SK-N-SH treated with all-trans-retinoic acid at 6 μM for 48 hours (cell line): Measurements from ENCODE around the gene MYL2.

Experiments used
- BACH2 ChIP-seq: fragments of 250-450 bp; sonication (Bioruptor Pico); IDR thresholded peaks from 2 replicates; pipeline ENCODE4 v1.9.0; 2021; ENCODE audit warnings: mild to moderate bottlenecking, borderline replicate concordance
- CSRNP3 ChIP-seq: fragments of 250-450 bp; sonication (Bioruptor Pico); IDR thresholded peaks from 2 replicates; pipeline ENCODE4 v1.5.1; 2021; ENCODE audit warnings: mild to moderate bottlenecking, moderate library complexity
- ESRRG ChIP-seq: fragments of 250-450 bp; sonication (Bioruptor Pico); IDR thresholded peaks from 2 replicates; pipeline ENCODE4 v1.6.1; 2021; ENCODE audit warnings: mild to moderate bottlenecking
- GLIS3 ChIP-seq: fragments of 250-450 bp; sonication (Bioruptor Pico); IDR thresholded peaks from 2 replicates; pipeline ENCODE4 v1.5.0; 2020; ENCODE audit warnings: mild to moderate bottlenecking, moderate library complexity
- OSR1 ChIP-seq: fragments of 250-450 bp; sonication (Bioruptor Pico); IDR thresholded peaks from 2 replicates; pipeline ENCODE4 v1.8.0; 2022; ENCODE audit warnings: moderate library complexity, mild to moderate bottlenecking, inconsistent platforms
- PATZ1 ChIP-seq: fragments of 250-450 bp; sonication (Bioruptor Pico); IDR thresholded peaks from 2 replicates; pipeline ENCODE4 v1.8.0; 2020; ENCODE audit warnings: mild to moderate bottlenecking, moderate library complexity, borderline replicate concordance
- RARB ChIP-seq: fragments of 250-450 bp; sonication (Bioruptor Pico); IDR thresholded peaks from 2 replicates; pipeline ENCODE4 v1.8.0; 2021; ENCODE audit warnings: mild to moderate bottlenecking, moderate library complexity
- TCF4 ChIP-seq: fragments of 250-450 bp; sonication (Bioruptor Pico); IDR thresholded peaks from 2 replicates; pipeline ENCODE4 v1.8.0; 2021; ENCODE audit warnings: mild to moderate bottlenecking, moderate library complexity, borderline replicate concordance
- TOX ChIP-seq: fragments of 250-450 bp; sonication (Bioruptor Pico); IDR thresholded peaks from 2 replicates; pipeline ENCODE4 v1.8.0; 2021; ENCODE audit warnings: mild to moderate bottlenecking, moderate library complexity, borderline replicate concordance
- TSHZ2 ChIP-seq: fragments of 250-450 bp; sonication (Bioruptor Pico); IDR thresholded peaks from 2 replicates; pipeline ENCODE4 v1.5.0; 2020; ENCODE audit warnings: mild to moderate bottlenecking, moderate library complexity
- ZFP3 ChIP-seq: fragments of 250-450 bp; sonication (Bioruptor Pico); IDR thresholded peaks from 2 replicates; pipeline ENCODE4 v1.5.0; 2020; ENCODE audit warnings: mild to moderate bottlenecking, moderate library complexity
- ZFP30 ChIP-seq: fragments of 450-650 bp; formaldehyde crosslinking; IDR thresholded peaks from 2 replicates; pipeline ENCODE4 v1.5.0; 2022; ENCODE audit warnings: mild to moderate bottlenecking, moderate library complexity
- ZNF70 ChIP-seq: fragments of 450-650 bp; formaldehyde crosslinking; IDR thresholded peaks from 2 replicates; pipeline ENCODE4 v1.5.0; 2020; ENCODE audit warnings: mild to moderate bottlenecking, moderate library complexity

- TF ChIP-seq CSRNP3 (CRISPR knock-in tag): no peak
- TF ChIP-seq ZFP30 (CRISPR knock-in tag): no peak
- no peak for TF ChIP-seq ESRRG (CRISPR knock-in tag)
- TF ChIP-seq OSR1 (CRISPR knock-in tag): no peak
- no peak for TF ChIP-seq PATZ1 (CRISPR knock-in tag)
- TF ChIP-seq RARB (CRISPR knock-in tag): no peak
- no peak for TF ChIP-seq TCF4 (CRISPR knock-in tag)
- TF ChIP-seq TOX (CRISPR knock-in tag): no peak
- no peak for TF ChIP-seq GLIS3
- no peak for TF ChIP-seq TSHZ2
- TF ChIP-seq BACH2 (CRISPR knock-in tag): no peak
- TF ChIP-seq ZNF70 (CRISPR knock-in tag): no peak
- no peak for TF ChIP-seq ZFP3 (CRISPR knock-in tag)
Measured at GRCh38 chr12:110916295-110916875, 4.0 kb downstream of the MYL2 start.
